HepG2 (cell line): ENCODE results near the gene MFSD12. TPM values are rescaled to one million over a fixed set of nuclear protein-coding genes. Genes with fewer than 3 reads are reported as not detected.

ENCODE experiments used
- EP300 ChIP-seq, 3 experiments: sonication (generic) in 1 of 3; formaldehyde crosslinking in 1 of 3; IDR thresholded peaks; 2 replicates each; pipeline versions ENCODE4 v1.5.1 to v1.6.1; 2011 to 2020; ENCODE audit warnings: low read depth in 2 of 3, low read length in 2 of 3, borderline replicate concordance in 1 of 3, improper control_type of control experiment in 1 of 3, mild to moderate bottlenecking in 1 of 3, missing genetic modification reagents in 1 of 3, moderate library complexity in 1 of 3
- FOXK2 ChIP-seq: fragments of 450-650 bp; IDR thresholded peaks from 2 replicates; pipeline ENCODE4 v1.6.1; 2016
- FOXO4 ChIP-seq: sonication (generic); formaldehyde crosslinking; conservative IDR thresholded peaks from 2 replicates; pipeline ENCODE4 v1.8.1; 2023; ENCODE audit warnings: missing genetic modification reagents
- HMG20A ChIP-seq: IDR thresholded peaks from 2 replicates; pipeline ENCODE4 v1.6.1; 2016; ENCODE audit warnings: borderline replicate concordance
- HOXA7 ChIP-seq: sonication (generic); formaldehyde crosslinking; IDR thresholded peaks from 2 replicates; pipeline ENCODE4 v1.8.1; 2022; ENCODE audit warnings: mild to moderate bottlenecking, missing genetic modification reagents, moderate library complexity
- IRF2 ChIP-seq: IDR thresholded peaks from 2 replicates; pipeline ENCODE4 v1.6.1; 2018; ENCODE audit warnings: missing genetic modification reagents, missing compliant biosample characterization
- NONO ChIP-seq, 2 experiments: fragments of 450-650 bp in 1 of 2; sonication (generic) in 1 of 2; formaldehyde crosslinking in 1 of 2; IDR thresholded peaks in 1 of 2; conservative IDR thresholded peaks in 1 of 2; 2 replicates each; pipeline versions ENCODE4 v1.6.1 to v1.8.0; 2017 to 2022; ENCODE audit warnings: mild to moderate bottlenecking in 1 of 2, missing genetic modification reagents in 1 of 2, moderate library complexity in 1 of 2
- NR0B2 ChIP-seq: sonication (generic); formaldehyde crosslinking; IDR thresholded peaks from 2 replicates; pipeline ENCODE4 v1.4.0; 2020; ENCODE audit warnings: mild to moderate bottlenecking, missing genetic modification reagents
- PLSCR1 ChIP-seq: sonication (generic); formaldehyde crosslinking; IDR thresholded peaks from 2 replicates; pipeline ENCODE4 v1.5.0; 2020; ENCODE audit warnings: missing genetic modification reagents, mild to moderate bottlenecking, borderline replicate concordance
- U2AF1 ChIP-seq: fragments of 200-400 bp; formaldehyde crosslinking; optimal IDR thresholded peaks from 2 replicates; pipeline ENCODE3; 2017; ENCODE audit warnings: mild to moderate bottlenecking, low read depth, low read length
- USF2 ChIP-seq, 2 experiments: sonication (generic) in 1 of 2; formaldehyde crosslinking in 1 of 2; IDR thresholded peaks; 2 replicates each; pipeline versions ENCODE4 v1.5.1 to v1.6.1; 2011 to 2020; ENCODE audit warnings: borderline replicate concordance in 1 of 2, low read depth in 1 of 2, low read length in 1 of 2, mild to moderate bottlenecking in 1 of 2, missing genetic modification reagents in 1 of 2, moderate library complexity in 1 of 2
- ZNF264 ChIP-seq: sonication (generic); formaldehyde crosslinking; IDR thresholded peaks from 2 replicates; pipeline ENCODE4 v1.4.0; 2020; ENCODE audit warnings: missing genetic modification reagents
- ZNF891 ChIP-seq: sonication (generic); formaldehyde crosslinking; IDR thresholded peaks from 2 replicates; pipeline ENCODE4 v1.5.0; 2020; ENCODE audit warnings: mild to moderate bottlenecking, missing genetic modification reagents
- ZUFSP ChIP-seq: sonication (generic); formaldehyde crosslinking; IDR thresholded peaks from 2 replicates; pipeline ENCODE4 v1.9.0; 2021; ENCODE audit warnings: missing genetic modification reagents, mild to moderate bottlenecking, borderline replicate concordance
- polyA plus RNA-seq, 8 experiments: library from polyadenylated mRNA; depleted of rRNA in 3 of 8; stranded (reverse) in 7 of 8; unstranded in 1 of 8; fragments of >200 nt; fragmentation: Illumina TruSeq in 4 of 8; extraction: Trizol in 4 of 8; gene quantifications; 2 replicates each; pipeline versions ENCODE4 v1.2.1 to v1.2.3, GENCODE V29; 2011 to 2016; ENCODE audit warnings: low read depth in 4 of 8, missing spikeins in 1 of 8, mixed read lengths in 1 of 8; ENCODE audit not compliant: insufficient read depth in 1 of 8
- total RNA-seq, 5 experiments: library from RNA; depleted of rRNA; stranded (reverse); fragments of >200 nt; fragmentation: Illumina TruSeq; extraction: Trizol; gene quantifications; 2 replicates each; pipeline ENCODE4 v1.2.3, GENCODE V29; 2016; ENCODE audit warnings: low read depth in 1 of 5

The MFSD12 gene
- total and polyA plus RNA-seq, 2 of the 13 experiments (the other 11 are each of a cell fraction or from before 2014, with no cell fraction given): 27.2 to 29.1 TPM

- TF ChIP-seq USF2 (IDR thresholded peaks at IDR 0.05; ENCODE audit: low read depth, low read length): no peak
- TF ChIP-seq USF2 (CRISPR knock-in tag; IDR thresholded peaks at IDR 0.05; ENCODE audit: borderline replicate concordance): no peak
- no peak for TF ChIP-seq HOXA7 (CRISPR knock-in tag)
- no peak for TF ChIP-seq U2AF1
- TF ChIP-seq FOXK2: 0 out of 2 replicates have a peak, but pooled peaks have one; percentile 39
- no peak for TF ChIP-seq NONO (IDR thresholded peaks at IDR 0.05)
- TF ChIP-seq NONO (CRISPR knock-in tag; conservative IDR thresholded peaks at IDR 0.05): peak; percentile 74
- TF ChIP-seq PLSCR1 (CRISPR knock-in tag): no peak
- no peak for TF ChIP-seq FOXO4 (CRISPR knock-in tag)
- TF ChIP-seq HMG20A (CRISPR knock-in tag): peak; percentile 10; the same call in 1 of the 2 replicates
- 0 out of 4 replicates have a peak, but pooled peaks of 1 of the 2 experiments have one; percentile 39 for TF ChIP-seq EP300 (IDR thresholded peaks at IDR 0.05; ENCODE audit: low read depth in 2 of 2, low read length in 2 of 2)
- TF ChIP-seq EP300 (CRISPR knock-in tag; IDR thresholded peaks at IDR 0.05; ENCODE audit: borderline replicate concordance): peak; percentile 19; the same call in 1 of the 2 replicates
- TF ChIP-seq ZNF891: 0 out of 2 replicates have a peak, but pooled peaks have one; percentile 43
- TF ChIP-seq ZUFSP (CRISPR knock-in tag): no peak
- TF ChIP-seq ZNF264 (CRISPR knock-in tag): no peak
- TF ChIP-seq NR0B2 (CRISPR knock-in tag): no peak; the same call in 1 of the 2 replicates
- peak; percentile 71 for TF ChIP-seq IRF2 (CRISPR knock-in tag)
These were observed 51.6 kb downstream of the MFSD12 start, which contains the start of gene FZR1 (continued) for GRCh38 chr19:3505598-3506383.
